CD4-positive, alpha-beta T cell (primary cell): ENCODE results near the gene TTLL10. TPM values are rescaled to one million over a fixed set of nuclear protein-coding genes. Genes with fewer than 3 reads are reported as not detected.

Experiments used
- ATAC-seq: fragments of 200-7000 bp; cut with Tn5 transposase; one replicate; pipeline ENCODE4 v1.10.0; 2022; ENCODE audit warnings: mild to moderate bottlenecking; ENCODE audit not compliant: poor library complexity
- CTCF ChIA-PET: fragments of 350-600 bp; sonication (Branson Sonifier 250); formaldehyde crosslinking; loops from one replicate; lab custom pipeline; 2021; ENCODE audit warnings: antibody characterized with exemption, inconsistent platforms; lab: Charles Lee
- POLR2A ChIA-PET: fragments of 350-600 bp; sonication (Branson Sonifier 250); formaldehyde crosslinking; loops from one replicate; lab custom pipeline; 2021; ENCODE audit warnings: antibody characterized with exemption, inconsistent platforms; lab: Charles Lee
- DNase-seq, 14 experiments: peaks; one replicate each; pipeline ENCODE4 v3.0.0-alpha.2; 2013 to 2020; ENCODE audit warnings: mixed read lengths in 2 of 14
- H3K27ac ChIP-seq, 2 donors: one replicate each; pipeline versions ENCODE4 v1.5.1 to v1.7.0; 2013; ENCODE audit warnings: low read length in 2 of 2, low read depth in 1 of 2, mild to moderate bottlenecking in 1 of 2
- H3K27me3 ChIP-seq, 2 experiments: 1 replicate in 1 of 2; 2 replicates in 1 of 2; pipeline versions ENCODE4 v1.6.1 to v1.7.0; 2013; ENCODE audit warnings: low read length in 2 of 2, control low read depth in 1 of 2, mild to moderate bottlenecking in 1 of 2, moderate library complexity in 1 of 2; ENCODE audit not compliant: insufficient read depth in 2 of 2, control insufficient read depth in 1 of 2
- H3K36me3 ChIP-seq: one replicate; pipeline ENCODE4 v1.6.1; 2013; ENCODE audit warnings: low read length, control low read depth; ENCODE audit not compliant: insufficient read depth
- H3K4me1 ChIP-seq: one replicate; pipeline ENCODE4 v1.6.1; 2013; ENCODE audit warnings: low read length, control low read depth; ENCODE audit not compliant: insufficient read depth
- H3K4me3 ChIP-seq: one replicate; pipeline ENCODE4 v1.5.1; 2013; ENCODE audit warnings: mild to moderate bottlenecking, low read length, moderate library complexity
- H3K9me3 ChIP-seq, 2 experiments: 1 replicate in 1 of 2; 2 replicates in 1 of 2; pipeline versions ENCODE4 v1.6.1 to v1.7.0; 2013; ENCODE audit warnings: low read length in 2 of 2, mild to moderate bottlenecking in 2 of 2, control low read depth in 1 of 2, moderate library complexity in 1 of 2; ENCODE audit not compliant: control insufficient read depth in 1 of 2, insufficient read depth in 1 of 2
- H3K27ac Mint-ChIP-seq: one replicate; pipeline ENCODE4 v1.8.0; 2020; ENCODE audit warnings: mixed read lengths
- H3K27me3 Mint-ChIP-seq: one replicate; pipeline ENCODE4 v1.8.0; 2021; ENCODE audit warnings: mixed read lengths
- H3K36me3 Mint-ChIP-seq: one replicate; pipeline ENCODE4 v1.8.0; 2021; ENCODE audit warnings: low read depth, mixed read lengths
- H3K4me1 Mint-ChIP-seq: one replicate; pipeline ENCODE4 v1.8.0; 2021; ENCODE audit warnings: low read depth, mixed read lengths
- H3K4me3 Mint-ChIP-seq: one replicate; pipeline ENCODE4 v1.8.0; 2020; ENCODE audit warnings: mild to moderate bottlenecking, mixed read lengths
- H3K9me3 Mint-ChIP-seq: one replicate; pipeline ENCODE4 v1.8.0; 2020; ENCODE audit warnings: mixed read lengths
- CTCF ChIP-seq: fragments of 200-600 bp; IDR thresholded peaks from one replicate; pipeline ENCODE4 v1.8.0; 2022; ENCODE audit warnings: antibody characterized with exemption, mild to moderate bottlenecking
- intact Hi-C, 2 experiments: fragments of 100-400 bp; cut with DNase I in 1 of 2; cut with micrococcal nuclease in 1 of 2; formaldehyde crosslinking; loops; one replicate each; pipeline versions ENCODE4 v1.15.1 to v1.9.0; 2023 to 2025; cut with DNase I, micrococcal nuclease
- total RNA-seq, 174 experiments: library from RNA in 2 of 174; stranded (reverse) in 2 of 174; gene quantifications; one replicate each; pipeline ENCODE4 v1.2.3 and lab custom pipeline; 2021 to 2026

The TTLL10 gene
- total RNA-seq, 2 experiments from 2014 or later: 0.11 to 0.59 TPM

- no peak overlapping the region for H3K27ac Mint-ChIP-seq
- Histone ChIP-seq H3K27ac (no peak overlapping the region), H3K4me3 (no peak overlapping the region), H3K4me1 (peaks cover 14% of the 10 kb centered on the region), H3K9me3 (peaks cover 0 to 14% of the 10 kb centered on the region in 2 experiments), H3K27me3 (no peaks in the 10 kb centered on the region), H3K36me3 (no peaks in the 10 kb centered on the region)
- peaks cover 4% of the 10 kb centered on the region for H3K9me3 Mint-ChIP-seq
- H3K27me3 Mint-ChIP-seq: no peaks in the 10 kb centered on the region
- intact Hi-C loops: no loop called here
- TF ChIP-seq CTCF: no peak
- CTCF ChIA-PET: no interaction called here
- DNase-seq (peak in 2 of 14 experiments; percentile 0 to 32), ATAC-seq (no peak)
- H3K4me1 Mint-ChIP-seq: peaks cover 3% of the 10 kb centered on the region
- POLR2A ChIA-PET: no interaction called here
- no peaks in the 10 kb centered on the region for H3K36me3 Mint-ChIP-seq
- H3K4me3 Mint-ChIP-seq: no peak overlapping the region
These were observed 24.9 kb downstream of the TTLL10 start for GRCh38 chr1:1198423-1199140.

GRCh38 chr1:1199141-1199960, 25.7 kb downstream of the TTLL10 start:
- no peak overlapping the region for H3K27ac ChIP-seq
- ATAC-seq (no peak), DNase-seq (peak in 5 of 14 experiments; percentile 2 to 37 (median 16))
- H3K4me1 ChIP-seq: peaks cover 14% of the 10 kb centered on the region
- H3K4me1 Mint-ChIP-seq: peaks cover 3% of the 10 kb centered on the region
- POLR2A ChIA-PET: no interaction called here
- no peak for TF ChIP-seq CTCF
- H3K27me3 Mint-ChIP-seq: no peaks in the 10 kb centered on the region
- no peaks in the 10 kb centered on the region for H3K36me3 ChIP-seq
- intact Hi-C loops: no loop called here
- no peaks in the 10 kb centered on the region for H3K27me3 ChIP-seq
- H3K9me3 ChIP-seq: peaks cover 0 to 14% of the 10 kb centered on the region in 2 experiments
- no peaks in the 10 kb centered on the region for H3K36me3 Mint-ChIP-seq
- peak overlapping the region; percentile 68 for H3K4me3 Mint-ChIP-seq
- CTCF ChIA-PET: no interaction called here
- H3K9me3 Mint-ChIP-seq: peaks cover 3% of the 10 kb centered on the region
- peak overlapping the region; percentile 58 for H3K27ac Mint-ChIP-seq
- no peak overlapping the region for H3K4me3 ChIP-seq

- Mint-ChIP-seq H3K4me3 (peak overlapping the region; percentile 68), H3K9me3 (no peaks in the 10 kb centered on the region), H3K4me1 (peaks cover 3% of the 10 kb centered on the region), H3K27ac (peak overlapping the region; percentile 58), H3K27me3 (no peaks in the 10 kb centered on the region), H3K36me3 (no peaks in the 10 kb centered on the region)
- Histone ChIP-seq H3K27ac (no peak overlapping the region), H3K9me3 (peaks cover 0 to 10% of the 10 kb centered on the region in 2 experiments), H3K4me3 (peak overlapping the region; percentile 42), H3K27me3 (no peaks in the 10 kb centered on the region), H3K36me3 (no peaks in the 10 kb centered on the region), H3K4me1 (peaks cover 21% of the 10 kb centered on the region)
- intact Hi-C loops: no loop called here
- ChIA-PET POLR2A (interaction anchor here (0.6 kb wide), 1 partner anchor 63 kb away, joined by 3 read pairs; no protein-coding TSS in a partner anchor), CTCF (no interaction called here)
- DNase-seq (peak in 3 of 14 experiments; percentile 0 to 48 (median 5)), ATAC-seq (no peak)
- no peak for TF ChIP-seq CTCF
These were observed 26.5 kb downstream of the TTLL10 start for GRCh38 chr1:1199961-1200875.
